ENCODE results near the gene NALCN. TPM values are rescaled to one million over a fixed set of nuclear protein-coding genes. Genes with fewer than 3 reads are reported as not detected.

Gene NALCN
- total and polyA plus RNA-seq, 10 of the 15 experiments (the other 5 are each of a cell fraction or from before 2014, with no cell fraction given), result under 0.01 TPM; not detected in 9

- POLR2A ChIA-PET, result no interaction called here
Observed at GRCh38 chr13:101210774-101211173, 205.5 kb downstream of the NALCN start.

More at GRCh38 chr13:101210774-101211173, 205.5 kb downstream of the NALCN start:
- no peaks in the 10 kb centered on the region for H3K27me3 ChIP-seq (replicated peaks in 1 of 2; ENCODE audit: control insufficient read depth in 2 of 2, insufficient read depth in 2 of 2, low read length in 1 of 2)
- H3K4me1 ChIP-seq (ENCODE audit: control insufficient read depth, insufficient read depth, low read length), result no peaks in the 10 kb centered on the region
- 34% methylated on average over 3 of the region's 3 CpGs for WGBS (ENCODE audit: insufficient coverage, insufficient replicate concordance, low lambda C conversion rate, missing lambda C conversion rate)
- no peaks in the 10 kb centered on the region for H3K36me3 ChIP-seq (ENCODE audit: control insufficient read depth in 2 of 2, insufficient read depth in 2 of 2, low read length in 1 of 2)
- ATAC-seq (no peak), FAIRE-seq (no peak), DNase-seq (ENCODE audit: low read depth, low spot score) (no peak)
- no peak overlapping the region for H3K4me2 ChIP-seq (ENCODE audit: control insufficient read depth, insufficient read depth)
- no peak overlapping the region for H3K27ac ChIP-seq (ENCODE audit: control insufficient read depth, insufficient read depth)
- ChIA-PET CTCF (no interaction called here), RAD21 (ENCODE audit: unreplicated experiment) (no interaction called here), SMC1A (ENCODE audit: uncharacterized antibody, unreplicated experiment) (interaction anchor here (0.7 to 1.0 kb wide), 2 partner anchors 9 to 83 kb away, joined by 3 read pairs; no protein-coding TSS in a partner anchor)
- intact Hi-C loops (cut with micrococcal nuclease; ENCODE audit: unreplicated experiment), result no loop called here
- in situ Hi-C loops (cut with MboI), result no loop called here
- H3K4me3 ChIP-seq, result no peak overlapping the region
- no peaks in the 10 kb centered on the region for H3K79me2 ChIP-seq (ENCODE audit: control insufficient read depth, insufficient read depth, low read length)
- H2AFZ ChIP-seq (ENCODE audit: control insufficient read depth, low read depth, low read length), result no peak overlapping the region
- no TSS peak for BruUV-seq (replicated peaks)
- H3K9ac ChIP-seq (ENCODE audit: control insufficient read depth, insufficient read depth, low read length), result no peak overlapping the region
- H4K20me1 ChIP-seq (ENCODE audit: control insufficient read depth, insufficient read depth), result no peaks in the 10 kb centered on the region
- H3K9me3 ChIP-seq (replicated peaks; ENCODE audit: control insufficient read depth, insufficient read depth, low read length), result no peaks in the 10 kb centered on the region
- TF ChIP-seq POU2F2 (IDR thresholded peaks at IDR 0.05; ENCODE audit: borderline replicate concordance, low read depth, low read length) (no peak), LARP7 (IDR thresholded peaks at IDR 0.05) (no peak), POLR2A (IDR thresholded peaks at IDR 0.05; ENCODE audit: low read depth, low read length) (no peak), ASH2L (IDR thresholded peaks at IDR 0.05; ENCODE audit: borderline replicate concordance, low read depth) (no peak), BCL3 (IDR thresholded peaks at IDR 0.05; ENCODE audit: borderline replicate concordance, insufficient read depth, low read depth, low read length, poor library complexity, severe bottlenecking) (no peak), PAX8 (IDR thresholded peaks at IDR 0.05) (no peak), KDM1A (IDR thresholded peaks at IDR 0.05; ENCODE audit: borderline replicate concordance) (no peak), E2F4 (IDR thresholded peaks at IDR 0.05; ENCODE audit: low read depth, low read length) (no peak), KAT2A (conservative IDR thresholded peaks at IDR 0.05; ENCODE audit: control insufficient read depth, low read depth, low read length) (no peak), RB1 (IDR thresholded peaks at IDR 0.05; ENCODE audit: borderline replicate concordance) (no peak), ZBTB40 (IDR thresholded peaks at IDR 0.05; ENCODE audit: borderline replicate concordance) (no peak), SIN3A (IDR thresholded peaks at IDR 0.05; ENCODE audit: low read depth, low read length) (no peak), CREB1 (IDR thresholded peaks at IDR 0.05; ENCODE audit: low read depth) (no peak)
